Keratinocyte (primary cell): ENCODE data around the gene SRXN1. TPM values are rescaled to one million over a fixed set of nuclear protein-coding genes. Genes with fewer than 3 reads are reported as not detected.

ENCODE experiments used
- DNase-seq: peaks from one replicate; pipeline ENCODE4 v3.0.0-alpha.2; 2011; ENCODE audit warnings: low read depth, missing footprints, low spot score
- FAIRE-seq: peaks from 2 replicates; lab custom pipeline; 2011; peaks lifted over from hg19 to GRCh38; lab: Jason Lieb, UNC
- H2AFZ ChIP-seq: 2 replicates; pipeline ENCODE4 v1.6.0; 2012; ENCODE audit warnings: low read length, control low read depth, inconsistent platforms; ENCODE audit not compliant: control insufficient read depth
- H3K27ac ChIP-seq: 2 replicates; pipeline ENCODE4 v1.5.1; 2011; ENCODE audit warnings: low read length; ENCODE audit not compliant: control insufficient read depth, insufficient read depth
- H3K27me3 ChIP-seq: 3 replicates; pipeline ENCODE4 v1.6.0; 2011; ENCODE audit warnings: low read length; ENCODE audit not compliant: control insufficient read depth, insufficient read depth; ENCODE audit errors: extremely low read depth
- H3K36me3 ChIP-seq, 2 experiments: 2 replicates in 1 of 2; 3 replicates in 1 of 2; pipeline ENCODE4 v1.5.1; 2011; ENCODE audit warnings: low read length in 2 of 2, mild to moderate bottlenecking in 1 of 2; ENCODE audit not compliant: control insufficient read depth in 2 of 2, insufficient read depth in 2 of 2; ENCODE audit errors: extremely low read depth in 1 of 2
- H3K4me1 ChIP-seq: 3 replicates; pipeline ENCODE4 v1.5.1; 2011; ENCODE audit warnings: low read length; ENCODE audit not compliant: control insufficient read depth, insufficient read depth; ENCODE audit errors: extremely low read depth
- H3K4me2 ChIP-seq: 3 replicates; pipeline ENCODE4 v1.6.0; 2011; ENCODE audit warnings: low read depth, low read length; ENCODE audit not compliant: control insufficient read depth, insufficient read depth; ENCODE audit errors: extremely low read depth
- H3K4me3 ChIP-seq, 3 experiments: fragments of 200-600 bp in 1 of 3; sonication (generic) in 1 of 3; 2 replicates in 2 of 3; 3 replicates in 1 of 3; pipeline ENCODE4 v1.5.1; 2011 to 2016; ENCODE audit warnings: low read length in 3 of 3, mild to moderate bottlenecking in 3 of 3, control low read depth in 2 of 3, inconsistent platforms in 1 of 3, low read depth in 1 of 3, mixed read lengths in 1 of 3, mixed run types in 1 of 3, moderate library complexity in 1 of 3; ENCODE audit not compliant: control insufficient read depth in 2 of 3, insufficient read depth in 2 of 3; ENCODE audit errors: extremely low read depth in 1 of 3
- H3K79me2 ChIP-seq: 2 replicates; pipeline ENCODE4 v1.6.0; 2012; ENCODE audit warnings: low read length; ENCODE audit not compliant: control insufficient read depth, insufficient read depth
- H3K9ac ChIP-seq: 3 replicates; pipeline ENCODE4 v1.6.0; 2011; ENCODE audit warnings: low read length; ENCODE audit not compliant: control insufficient read depth, insufficient read depth; ENCODE audit errors: extremely low read depth
- H3K9me1 ChIP-seq: 3 replicates; pipeline ENCODE4 v1.6.0; 2011; ENCODE audit warnings: low read length; ENCODE audit not compliant: control insufficient read depth, insufficient read depth; ENCODE audit errors: extremely low read depth
- H3K9me3 ChIP-seq: 2 replicates; pipeline ENCODE4 v1.5.1; 2012; ENCODE audit warnings: low read depth, low read length; ENCODE audit not compliant: control insufficient read depth
- H4K20me1 ChIP-seq: 3 replicates; pipeline ENCODE4 v1.6.0; 2011; ENCODE audit warnings: low read length; ENCODE audit not compliant: control insufficient read depth, insufficient read depth; ENCODE audit errors: extremely low read depth
- CTCF ChIP-seq, 3 experiments: IDR thresholded peaks in 1 of 3; conservative IDR thresholded peaks in 1 of 3; optimal IDR thresholded peaks in 1 of 3; 2 replicates in 2 of 3; 3 replicates in 1 of 3; pipeline versions ENCODE3 to v1.5.1; 2011; ENCODE audit warnings: low read length in 3 of 3, mild to moderate bottlenecking in 3 of 3, moderate library complexity in 2 of 3, control low read depth in 1 of 3, inconsistent platforms in 1 of 3; ENCODE audit not compliant: insufficient read depth in 2 of 3; ENCODE audit errors: extremely low read depth in 1 of 3
- EZH2 ChIP-seq: IDR thresholded peaks from one replicate; pipeline ENCODE4 v1.6.1; 2012; ENCODE audit warnings: inconsistent platforms, mild to moderate bottlenecking, low read length, moderate library complexity
- dilution Hi-C: fragments of 300-500 bp; cut with MboI; formaldehyde crosslinking; loops from one replicate; pipeline ENCODE4 v1.7.0; 2020; ENCODE audit warnings: low sequenced_read_pairs; ENCODE audit not compliant: extremely low pct_ligation_motif_present
- polyA plus RNA-seq, 5 experiments: library from polyadenylated mRNA; depleted of rRNA in 3 of 5; stranded (reverse) in 3 of 5; stranded (forward) in 1 of 5; unstranded in 1 of 5; fragments of >200 nt; gene quantifications; 1 replicate in 1 of 5; 2 replicates in 3 of 5; 3 replicates in 1 of 5; pipeline versions ENCODE4 v1.2.1 to v1.2.3, GENCODE V29; 2011 to 2012; ENCODE audit warnings: missing spikeins in 2 of 5, low read depth in 1 of 5, low replicate concordance in 1 of 5

Gene SRXN1
- polyA plus RNA-seq, 1 donor (not counting 4 experiments of a cell fraction or from before 2014, with no cell fraction given) = 51.7 TPM

GRCh38 chr20:668050-668449 lies 15.1 kb upstream of the SRXN1 start:
- H3K4me3 ChIP-seq = no peak overlapping the region
- no peaks in the 10 kb centered on the region for H3K9me3 ChIP-seq
- no peak overlapping the region for H3K9ac ChIP-seq
- no peaks in the 10 kb centered on the region for H3K79me2 ChIP-seq
- H3K9me1 ChIP-seq = no peaks in the 10 kb centered on the region
- H3K27me3 ChIP-seq = peaks cover 66% of the 10 kb centered on the region
- H3K4me2 ChIP-seq = no peak overlapping the region
- DNase-seq (no peak), FAIRE-seq (no peak)
- no peaks in the 10 kb centered on the region for H3K4me1 ChIP-seq
- H3K36me3 ChIP-seq = no peaks in the 10 kb centered on the region
- no peak overlapping the region for H2AFZ ChIP-seq
- no peak for TF ChIP-seq EZH2
- no peak for TF ChIP-seq CTCF (optimal IDR thresholded peaks at IDR 0.05 in 1 of 3, IDR thresholded peaks at IDR 0.05 in 1 of 3, conservative IDR thresholded peaks at IDR 0.05 in 1 of 3; ENCODE audit: extremely low read depth in 1 of 3, insufficient read depth in 2 of 3, low read length in 3 of 3)
- H3K27ac ChIP-seq = no peak overlapping the region
- H4K20me1 ChIP-seq = peaks cover 2% of the 10 kb centered on the region
- dilution Hi-C loops = no loop called here

GRCh38 chr20:667351-668034 lies 14.5 kb upstream of the SRXN1 start:
- Histone ChIP-seq H3K9me1 (no peaks in the 10 kb centered on the region), H3K27me3 (peaks cover 67% of the 10 kb centered on the region), H3K4me1 (no peaks in the 10 kb centered on the region), H3K9ac (no peak overlapping the region), H3K4me3 (no peak overlapping the region), H3K27ac (no peak overlapping the region), H3K4me2 (no peak overlapping the region), H3K9me3 (no peaks in the 10 kb centered on the region), H2AFZ (no peak overlapping the region), H3K36me3 (no peaks in the 10 kb centered on the region), H4K20me1 (peaks cover 2% of the 10 kb centered on the region), H3K79me2 (no peaks in the 10 kb centered on the region)
- TF ChIP-seq EZH2 (no peak), CTCF (optimal IDR thresholded peaks at IDR 0.05 in 1 of 3, IDR thresholded peaks at IDR 0.05 in 1 of 3, conservative IDR thresholded peaks at IDR 0.05 in 1 of 3; ENCODE audit: extremely low read depth in 1 of 3, insufficient read depth in 2 of 3, low read length in 3 of 3) (peak; percentile 87 to 94 (median 92))
- DNase-seq (no peak), FAIRE-seq (peak; percentile 26)
- dilution Hi-C loops = no loop called here
